ENCODE data around the gene PHLPP1.
"Not testable (repeated sequence)": the region's sequence is repeated elsewhere in the genome, so short reads cannot be mapped to it uniquely, and the experiment has no call there.

The PHLPP1 gene

DNA sequence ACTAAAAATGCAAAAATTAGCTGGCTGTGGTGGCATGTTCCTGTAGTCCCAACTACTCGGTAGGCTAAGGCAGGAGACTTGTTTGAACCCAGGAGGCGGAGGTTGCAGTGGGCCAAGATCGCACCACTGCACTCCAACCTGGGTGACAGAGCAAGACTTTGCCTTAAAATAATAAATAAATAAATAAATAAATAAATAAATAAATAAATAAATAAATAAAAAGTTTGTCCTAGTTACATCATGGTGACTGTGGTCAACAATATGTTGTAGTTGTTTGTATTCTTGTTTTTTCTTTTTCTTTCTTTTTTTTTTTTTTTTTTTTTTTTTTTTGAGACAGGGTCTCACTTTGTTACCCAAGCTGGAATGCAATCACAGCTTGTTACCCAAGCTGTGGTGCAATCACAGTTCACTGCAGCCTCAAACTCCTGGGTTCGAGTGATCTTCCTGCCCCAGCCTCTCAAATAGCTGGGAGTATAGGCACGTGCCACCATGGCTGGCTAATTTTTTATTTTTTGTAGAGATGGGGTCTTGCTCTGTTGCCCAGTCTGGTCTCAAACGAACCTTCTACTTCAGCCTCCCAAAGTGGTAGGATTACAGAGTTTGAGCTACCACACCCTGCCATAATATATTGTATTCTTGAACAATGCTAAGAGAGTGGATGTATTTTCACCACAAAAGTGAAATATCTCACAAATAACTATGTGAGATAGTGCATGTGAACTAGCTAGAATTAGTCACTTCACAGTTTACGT lies 185.0 kb downstream of the PHLPP1 start:
- DNase-seq, result no peak

DNA sequence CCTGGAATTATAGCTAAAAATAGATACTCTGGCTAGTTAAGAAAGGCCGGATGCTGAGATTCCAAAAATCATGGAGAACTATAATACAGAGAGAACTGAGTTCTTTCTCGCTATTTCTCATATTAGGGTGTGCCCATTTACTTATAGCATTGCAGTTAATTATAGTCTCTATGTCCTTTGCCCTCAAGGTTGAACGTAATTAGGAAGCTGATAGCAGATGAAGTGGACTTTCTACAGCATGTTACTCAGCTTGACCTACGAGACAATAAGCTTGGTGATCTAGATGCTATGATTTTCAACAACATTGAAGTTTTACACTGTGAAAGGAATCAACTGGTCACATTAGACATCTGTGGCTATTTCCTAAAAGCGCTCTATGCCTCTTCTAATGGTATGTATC lies 187.4 kb downstream of the PHLPP1 start:
- DNase-seq, result no peak

DNA sequence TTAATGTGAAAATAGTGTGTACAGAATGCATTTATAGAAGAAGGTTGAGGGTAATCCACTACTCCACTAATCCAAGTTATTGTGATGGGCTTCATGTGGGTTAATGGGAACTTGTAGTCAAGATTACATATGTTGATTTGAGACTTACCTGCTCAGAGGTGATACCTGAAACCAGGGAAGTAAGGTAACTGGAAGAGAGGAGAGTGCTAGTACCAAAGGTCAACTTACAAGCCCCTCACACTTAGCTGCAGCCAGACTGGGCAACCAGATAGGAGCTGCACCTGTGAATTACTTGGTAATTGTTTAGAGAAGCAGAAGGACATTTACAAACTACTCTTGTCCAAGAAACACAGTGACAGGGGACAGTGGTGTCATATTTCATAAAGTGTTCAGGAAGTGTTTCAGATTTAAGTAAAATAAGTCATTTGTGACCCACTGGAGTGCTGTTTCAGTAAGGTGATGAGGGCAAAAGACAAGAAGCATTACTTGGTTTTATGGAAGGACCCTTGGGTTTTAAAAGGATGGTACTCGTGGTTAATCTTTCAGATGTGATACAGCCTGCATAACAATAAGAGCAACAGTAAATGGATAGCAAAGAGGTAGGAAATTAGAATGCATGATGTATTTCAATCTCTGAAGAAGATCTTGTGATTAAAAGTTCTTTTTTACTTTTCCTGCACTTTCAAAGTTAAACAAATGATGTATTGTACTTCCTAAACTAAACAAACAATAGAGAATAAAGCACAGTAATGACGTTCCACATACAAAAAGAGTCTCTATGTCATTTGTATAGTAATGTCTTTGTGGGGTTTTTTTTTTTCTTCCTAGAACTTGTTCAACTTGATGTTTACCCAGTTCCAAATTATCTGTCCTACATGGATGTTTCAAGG lies 189.3 kb downstream of the PHLPP1 start:
- no peak for DNase-seq

DNA sequence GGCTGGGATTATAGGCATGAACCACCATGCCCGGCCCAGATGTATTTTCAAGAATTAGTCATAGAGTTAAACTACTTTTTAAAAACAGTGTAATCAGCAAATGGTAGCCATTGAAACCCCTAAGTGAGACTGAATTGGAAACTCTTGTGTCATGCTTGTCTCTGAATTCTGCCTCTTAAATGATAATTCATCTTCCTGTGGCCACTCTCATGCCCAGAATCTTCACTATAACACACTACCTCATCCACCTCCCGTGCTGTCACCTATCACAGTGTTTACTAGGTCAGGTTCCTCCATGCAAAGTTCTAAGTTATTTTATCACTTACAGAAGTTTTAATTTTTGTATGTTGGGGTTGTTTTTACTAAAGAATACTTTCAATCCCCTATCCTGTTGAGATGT lies 197.5 kb downstream of the PHLPP1 start:
- no peak for DNase-seq

DNA sequence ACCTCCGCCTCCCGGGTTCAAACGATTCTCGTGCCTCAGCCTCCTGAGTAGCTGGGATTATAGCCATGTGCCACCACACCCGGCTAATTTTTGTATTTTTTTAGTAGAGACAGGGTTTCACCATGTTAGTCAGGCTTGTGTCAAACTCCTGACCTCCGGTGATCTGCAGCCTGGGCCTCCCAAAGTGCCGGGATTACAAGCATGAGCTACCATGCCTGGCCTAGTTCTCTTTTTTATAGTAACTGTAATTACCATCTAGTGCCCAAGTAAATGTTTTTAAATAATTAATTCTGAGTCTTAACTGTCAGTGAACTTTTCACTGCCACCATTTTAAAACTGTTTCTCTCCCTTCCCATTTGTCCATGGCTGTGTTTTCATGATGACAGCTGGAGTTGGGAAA lies 198.5 kb downstream of the PHLPP1 start:
- DNase-seq, result not testable (repeated sequence)

DNA sequence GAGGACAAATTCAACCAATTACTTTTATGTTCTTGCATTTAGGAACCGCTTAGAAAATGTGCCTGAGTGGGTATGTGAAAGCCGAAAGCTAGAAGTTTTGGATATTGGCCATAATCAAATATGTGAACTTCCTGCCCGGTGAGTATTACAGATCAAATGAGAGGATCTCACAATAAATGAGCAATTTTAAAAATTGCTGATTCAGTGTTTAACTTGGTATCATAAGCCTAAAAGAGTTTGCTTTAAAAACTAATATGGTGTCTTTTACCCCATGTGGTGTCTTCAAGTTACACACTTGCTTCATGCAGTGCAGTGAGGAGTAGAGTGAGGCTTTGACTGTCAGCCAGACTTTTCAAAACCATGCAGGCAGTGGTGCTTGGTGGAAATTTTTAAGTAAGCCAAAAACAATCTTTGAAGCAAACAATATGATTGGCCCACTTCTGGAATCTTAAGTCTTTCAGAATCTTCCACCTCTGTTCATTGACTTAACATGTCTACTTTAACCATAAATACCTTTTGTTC lies 199.6 kb downstream of the PHLPP1 start:
- no peak for DNase-seq

DNA sequence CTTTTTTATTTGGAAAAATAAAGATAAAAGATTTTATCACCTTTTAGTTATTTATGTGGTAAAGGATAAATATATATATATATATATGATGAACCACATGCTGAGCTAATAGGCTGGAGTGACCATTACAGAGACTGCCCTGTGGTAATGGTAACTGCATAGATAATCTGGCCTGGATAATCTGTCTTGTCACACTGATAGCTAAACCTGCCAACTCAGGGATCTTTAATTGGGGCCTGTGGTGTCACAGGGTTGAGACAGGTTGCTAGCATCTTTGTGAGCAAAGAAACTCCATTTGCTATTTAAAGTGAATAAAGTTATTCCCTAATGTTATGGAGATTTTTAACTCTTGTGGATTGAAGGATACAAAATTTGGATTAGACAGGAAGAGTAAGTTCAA lies 203.0 kb downstream of the PHLPP1 start:
- no peak for DNase-seq

DNA sequence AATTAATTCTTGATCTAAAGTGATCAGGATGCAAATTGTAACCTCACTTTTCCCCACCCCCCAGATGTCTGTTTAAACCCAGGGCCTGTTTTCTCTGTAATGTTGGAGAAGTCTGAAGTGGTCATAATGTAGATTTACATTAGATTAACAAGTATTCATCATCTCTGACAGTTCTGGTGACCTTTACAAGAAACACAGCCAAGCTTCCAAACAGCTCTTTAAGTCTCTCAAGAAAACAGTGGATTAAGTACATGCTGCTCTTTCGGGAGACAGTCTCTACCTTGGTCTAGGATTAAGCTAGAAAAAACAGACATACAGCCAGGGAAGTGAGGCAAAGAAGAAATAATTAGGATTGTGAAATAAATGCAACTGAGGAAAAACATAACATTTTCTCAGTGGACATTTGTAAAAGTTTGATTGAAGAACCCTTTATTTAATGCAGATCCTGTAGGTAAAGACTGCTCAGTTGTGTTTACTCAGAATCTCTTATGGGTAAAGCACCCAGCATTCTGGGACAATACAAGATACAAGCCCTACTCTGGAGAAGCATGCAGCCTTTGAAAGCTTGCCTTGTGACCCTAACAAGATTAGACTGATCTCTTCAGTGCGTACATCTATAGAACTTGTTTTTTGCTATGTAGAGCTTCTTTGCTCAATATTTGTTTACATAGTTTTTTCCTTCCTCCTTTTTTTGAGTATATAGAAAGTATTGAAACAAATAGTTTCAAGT lies 203.9 kb downstream of the PHLPP1 start:
- DNase-seq, result no peak

DNA sequence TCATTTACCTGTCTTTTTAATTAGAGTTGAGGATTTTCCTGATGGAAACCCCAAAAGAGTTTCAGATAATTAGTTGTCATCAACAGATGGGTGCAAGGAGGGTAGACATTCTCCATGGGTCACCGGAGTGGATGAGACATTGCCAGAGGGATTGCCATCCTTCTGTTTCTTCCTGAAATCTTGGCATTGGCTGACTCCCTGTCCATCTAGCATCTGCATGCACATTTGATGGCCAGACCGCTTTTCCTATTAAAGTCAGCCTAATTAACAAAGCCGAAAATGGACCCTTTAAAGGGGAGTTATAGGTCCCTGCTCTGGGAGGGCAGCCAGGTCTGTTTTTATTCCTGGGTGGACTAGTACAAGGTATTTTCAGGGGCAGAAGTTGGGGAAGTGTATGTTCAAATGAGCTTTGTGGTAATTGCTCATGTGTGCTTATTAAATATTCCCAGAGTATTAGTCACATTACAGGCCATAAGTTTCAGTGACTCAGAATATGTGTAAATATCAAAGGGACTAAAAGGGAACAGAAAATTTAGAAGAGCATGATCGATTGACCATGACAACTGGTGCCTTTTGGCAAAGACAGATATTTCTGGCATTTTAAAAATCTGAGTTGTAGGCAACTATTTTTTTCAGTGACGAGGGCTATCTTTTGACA lies 209.8 kb downstream of the PHLPP1 start:
- no peak for DNase-seq

DNA sequence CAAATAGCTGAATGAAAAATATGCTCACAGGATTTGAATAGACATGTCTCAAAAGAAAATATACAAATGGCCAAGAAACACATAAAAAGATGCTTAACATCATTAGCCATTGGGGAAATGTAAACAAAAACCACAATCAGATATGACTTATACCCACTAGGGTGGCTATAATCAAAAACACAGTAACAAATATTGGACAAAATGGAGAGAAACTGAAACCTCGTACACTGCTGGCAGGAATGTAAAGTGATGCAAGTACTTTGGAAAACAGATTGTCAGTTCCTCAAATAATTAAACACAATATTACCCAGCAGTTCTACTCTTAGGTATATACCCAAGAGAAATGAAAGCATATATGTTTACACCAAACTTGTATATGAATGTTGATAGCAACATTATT lies 213.0 kb downstream of the PHLPP1 start:
- DNase-seq, result no peak

DNA sequence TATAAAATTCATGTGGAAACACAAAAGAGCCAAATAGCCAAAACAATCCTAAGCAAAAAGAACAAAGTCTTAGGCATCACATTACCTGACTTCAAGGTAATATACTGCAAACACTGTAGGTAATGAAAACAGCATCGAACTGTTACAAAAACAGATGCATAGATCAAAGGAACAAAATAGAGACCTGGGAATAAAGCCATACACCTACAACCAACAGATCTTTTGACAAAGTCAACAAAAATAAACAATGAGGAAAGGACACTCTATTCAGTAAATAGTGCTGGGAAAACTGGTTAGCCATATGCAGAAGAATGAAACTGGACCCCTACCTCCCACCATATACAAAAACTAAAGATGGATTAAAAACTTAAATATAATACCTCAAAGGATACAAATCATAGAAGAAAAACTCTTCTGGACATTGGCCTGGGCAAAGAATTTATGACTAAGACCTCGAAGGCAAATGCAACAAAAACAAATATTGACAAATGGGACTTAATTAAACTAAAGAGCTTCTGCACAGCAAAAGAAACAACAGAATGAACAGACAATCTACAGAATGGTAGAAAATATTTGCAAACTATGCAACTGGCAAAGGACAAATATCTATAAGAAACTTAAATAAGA lies 218.0 kb downstream of the PHLPP1 start:
- no peak for DNase-seq

DNA sequence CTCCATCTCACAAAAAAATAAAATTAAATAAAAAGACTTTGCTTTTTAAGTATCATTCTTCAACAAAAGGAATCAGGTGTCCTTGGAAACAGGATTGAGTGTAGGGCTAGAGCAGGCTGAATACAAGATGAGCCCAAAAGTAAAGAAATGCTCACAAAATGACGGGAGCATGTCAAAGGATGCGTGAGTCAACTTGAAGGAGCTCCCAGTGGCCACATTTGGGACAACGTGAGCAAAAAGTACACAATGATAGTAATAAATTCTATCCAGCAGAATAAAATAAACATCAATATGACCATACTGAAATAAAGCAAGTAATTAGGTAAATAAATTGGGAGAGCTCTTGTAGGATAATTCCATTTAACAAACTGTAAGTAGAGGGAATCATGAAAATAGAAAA lies 220.7 kb downstream of the PHLPP1 start:
- DNase-seq, result no peak

DNA sequence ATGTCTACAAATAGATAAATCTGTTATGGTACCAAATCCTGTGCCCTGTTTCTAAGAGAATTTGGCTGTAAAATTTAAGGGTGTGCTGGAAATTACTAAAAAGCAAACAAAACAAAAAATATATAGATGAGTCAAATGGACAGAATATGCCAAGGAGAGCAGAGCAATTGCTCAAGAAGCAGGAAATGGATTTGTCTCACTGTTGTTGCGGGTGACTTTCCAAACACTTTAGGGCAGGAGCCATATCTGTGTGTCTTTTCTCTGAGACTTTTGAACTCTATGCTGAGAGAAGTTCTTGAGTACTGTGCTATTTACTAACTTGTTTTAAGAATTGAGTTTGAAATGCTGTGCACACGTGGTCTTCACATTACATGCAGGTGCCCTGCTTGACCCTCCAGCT lies 221.7 kb downstream of the PHLPP1 start:
- DNase-seq, result no peak

DNA sequence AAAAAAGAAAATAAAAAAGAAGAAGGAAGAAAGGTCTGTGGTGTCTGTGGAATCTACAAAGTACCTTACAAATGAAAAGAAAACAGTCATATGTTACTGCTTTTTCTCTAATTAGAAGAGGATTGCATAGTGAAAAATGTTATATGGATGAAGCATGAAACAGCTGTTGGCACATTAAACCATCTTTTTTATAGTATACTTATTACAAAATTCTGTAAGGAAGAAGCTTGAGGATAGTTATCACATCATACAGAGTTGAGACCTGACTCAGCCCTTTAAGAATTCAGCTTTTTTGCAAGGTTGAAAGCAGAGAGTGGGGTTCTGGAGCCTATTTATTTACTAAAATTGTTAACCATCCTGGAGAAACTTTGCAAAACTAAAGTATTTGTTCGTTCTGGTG lies 222.7 kb downstream of the PHLPP1 start:
- DNase-seq, result no peak

DNA sequence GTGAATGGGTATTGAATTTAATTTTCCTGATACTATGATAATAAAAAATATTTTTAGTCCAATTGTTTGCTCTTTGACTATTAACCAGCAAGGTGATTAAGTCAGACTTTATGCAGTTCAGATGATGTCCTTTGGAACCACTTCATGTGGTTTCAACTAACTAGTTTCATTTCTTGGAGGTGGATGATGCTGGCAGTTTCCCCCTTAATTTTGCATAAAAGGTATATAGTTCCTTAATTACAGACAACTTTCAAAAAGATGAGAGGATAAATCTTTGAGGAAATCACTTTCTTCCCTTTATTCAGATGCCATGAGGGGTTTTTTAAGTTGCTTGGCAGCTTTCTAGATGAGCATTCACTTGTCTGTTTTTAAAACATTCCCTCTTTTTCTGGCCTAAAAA lies 223.1 kb downstream of the PHLPP1 start:
- DNase-seq, result peak in 1 of 2 donors; percentile 4

DNA sequence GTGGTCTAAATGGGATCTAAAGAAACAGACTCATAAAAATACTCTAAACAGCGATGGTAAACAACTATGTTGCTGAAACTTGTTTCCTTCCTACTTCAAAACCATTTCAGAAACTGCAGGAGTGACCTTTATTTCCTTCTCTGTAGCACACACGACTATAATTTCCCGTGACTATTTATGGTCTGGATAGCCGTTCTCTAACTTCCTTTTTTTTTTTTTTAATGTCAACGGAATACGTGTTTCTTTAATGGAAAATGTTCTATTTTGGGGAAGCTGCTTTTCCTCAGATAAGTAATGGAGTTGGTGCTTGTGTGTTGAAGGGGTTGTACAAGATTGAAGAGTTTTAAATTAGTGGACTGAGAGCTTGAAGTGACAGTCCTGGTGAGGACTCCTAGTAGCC lies 224.1 kb downstream of the PHLPP1 start:
- no peak for DNase-seq

DNA sequence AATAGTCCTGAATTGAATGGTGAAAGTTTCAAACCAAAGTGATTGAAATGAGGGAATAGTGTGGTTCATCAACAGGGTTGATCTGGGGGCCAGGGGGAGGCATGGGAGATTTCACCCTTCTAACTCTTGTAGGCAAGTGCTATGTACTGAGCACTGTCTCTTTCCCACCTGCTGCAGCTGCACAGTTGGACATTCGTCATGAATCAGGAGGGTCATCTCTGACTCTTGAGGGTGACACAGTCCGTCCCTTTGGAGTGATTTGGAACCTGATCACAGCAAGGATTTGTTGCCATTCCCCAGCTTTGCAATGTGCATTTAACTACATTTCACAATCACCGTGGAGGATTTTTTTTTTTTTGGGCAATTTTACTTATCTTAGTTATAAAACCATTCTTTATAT lies 224.6 kb downstream of the PHLPP1 start:
- no peak for DNase-seq

DNA sequence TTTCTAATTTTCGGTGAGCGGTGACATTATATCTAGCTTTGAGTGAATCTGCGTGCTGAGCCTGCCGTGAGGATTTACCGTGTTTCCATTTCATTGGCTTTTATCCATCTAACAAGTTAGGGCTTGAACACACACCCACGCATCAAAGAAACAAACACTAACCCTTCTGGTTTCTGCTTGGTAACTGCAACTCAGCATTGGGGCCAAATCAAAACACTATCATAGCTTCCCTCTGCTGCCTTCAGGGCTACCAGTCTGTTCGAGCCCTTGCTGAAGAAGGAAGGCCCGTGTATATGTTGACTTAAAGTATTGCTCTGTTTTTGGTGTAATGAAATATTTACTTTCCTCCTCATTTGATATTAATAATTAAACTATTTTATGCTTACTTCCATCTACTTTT lies 227.2 kb downstream of the PHLPP1 start:
- DNase-seq, result no peak

DNA sequence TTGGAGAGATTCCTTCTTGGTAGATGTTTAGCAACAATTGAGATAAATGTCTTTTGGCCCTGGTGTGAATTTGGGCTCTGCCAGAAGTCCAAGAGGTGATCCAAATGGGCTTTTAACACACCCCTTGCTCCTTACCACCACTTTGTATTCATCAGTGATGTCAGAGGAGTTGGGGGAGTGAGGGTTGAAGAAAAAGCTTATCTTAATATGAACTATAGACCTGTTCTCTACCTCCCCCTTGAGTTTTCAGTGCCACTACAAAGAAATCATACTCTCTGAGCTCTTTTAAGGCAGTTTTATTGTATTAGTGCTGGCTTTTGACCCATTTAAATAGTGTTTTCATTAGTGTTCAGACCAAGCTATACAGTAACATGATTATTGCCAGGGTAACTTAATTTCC lies 229.1 kb downstream of the PHLPP1 start:
- no peak for DNase-seq

DNA sequence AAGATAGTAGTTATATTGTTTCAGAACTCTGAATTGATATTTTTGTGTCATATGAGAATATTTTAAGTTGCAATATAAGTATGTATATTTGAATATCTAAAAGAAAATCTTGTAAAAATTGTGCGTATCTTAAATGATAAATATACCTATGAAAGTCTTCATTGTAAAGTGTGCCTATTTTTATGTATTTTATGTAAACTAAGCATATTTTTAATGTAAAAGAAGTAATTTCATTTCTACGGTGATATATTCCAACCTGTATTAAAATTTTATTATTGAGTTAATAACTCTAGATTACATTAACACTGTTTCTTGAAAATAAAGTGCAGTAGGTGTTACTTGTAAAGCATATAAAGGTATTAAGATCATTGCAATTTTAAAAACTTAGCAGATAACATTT lies 233.4 kb downstream of the PHLPP1 start:
- DNase-seq, result no peak

DNA sequence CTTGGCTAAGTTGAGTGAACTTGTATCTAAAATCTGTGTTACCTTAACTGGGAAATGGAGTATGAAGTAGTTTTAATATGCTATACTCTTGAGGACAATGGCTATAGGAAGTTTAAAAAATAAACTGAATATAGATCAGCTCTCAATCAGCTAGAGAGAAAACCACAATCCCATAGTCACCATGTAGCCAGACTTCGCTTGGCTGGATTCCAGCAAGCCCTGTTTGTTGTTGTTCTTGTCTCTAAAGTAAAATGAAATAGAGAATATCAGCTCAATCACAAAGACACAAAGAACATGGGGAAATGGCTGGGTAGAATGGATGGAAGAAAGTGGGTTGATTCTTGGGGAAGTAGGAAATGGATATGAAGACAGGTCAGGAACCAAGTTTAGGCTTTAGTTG lies 234.9 kb downstream of the PHLPP1 start:
- no peak for DNase-seq

DNA sequence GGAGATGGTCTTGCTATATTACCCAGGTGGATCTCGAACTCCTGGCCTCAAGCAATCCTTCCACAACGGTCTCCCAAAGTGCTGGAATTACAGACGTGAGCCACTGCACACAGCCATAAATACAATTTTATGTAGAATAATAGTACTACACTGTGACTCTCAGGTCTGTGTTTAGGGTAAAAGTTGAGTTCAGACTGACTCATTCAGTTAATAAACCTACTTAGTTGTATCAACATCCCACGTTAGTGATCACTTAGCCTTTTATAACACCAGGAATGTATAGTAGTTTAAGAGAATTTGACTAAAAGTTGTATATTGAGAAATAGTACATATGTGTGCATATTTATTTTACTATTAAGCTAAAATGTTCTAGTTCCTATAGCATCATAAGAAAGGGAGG lies 237.5 kb downstream of the PHLPP1 start:
- DNase-seq, result no peak

All from CD4-positive, alpha-beta T cell treated with Interferon alpha-2 for 1 hour (primary cell).